SK-N-MC (cell line): ENCODE results near the gene IQGAP3.

ENCODE experiments used
- EZH2 ChIP-seq: fragments of 200-600 bp; sonication (generic); IDR thresholded peaks from one replicate; pipeline ENCODE4 v1.6.1; 2017; ENCODE audit warnings: antibody characterized with exemption
- POLR2AphosphoS5 ChIP-seq: IDR thresholded peaks from 2 replicates; pipeline ENCODE4 v1.6.1; 2012; ENCODE audit warnings: mild to moderate bottlenecking, low read depth, low read length, borderline replicate concordance

DNA sequence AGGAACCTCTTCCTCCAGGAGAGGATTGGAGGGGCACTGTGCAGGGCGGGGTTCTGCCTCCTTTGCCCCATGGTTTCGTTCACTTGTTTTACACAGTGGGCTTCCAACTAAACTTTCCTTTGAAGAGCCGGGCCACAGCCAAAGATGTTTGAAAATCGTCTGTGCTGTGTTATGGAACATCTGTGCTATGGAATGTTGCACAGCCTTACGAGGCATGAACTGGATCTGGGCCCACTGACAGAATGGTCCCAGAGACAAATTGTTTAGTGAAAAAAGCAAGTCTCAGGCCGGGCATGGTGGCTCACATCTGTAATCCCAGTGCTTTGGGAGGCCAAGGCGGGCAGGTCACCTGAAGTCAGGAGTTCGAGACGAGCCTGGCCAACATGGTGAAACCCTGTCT lies 59.2 kb downstream of the IQGAP3 start:
- TF ChIP-seq POLR2AphosphoS5: no peak
- TF ChIP-seq EZH2: no peak
